ENCODE measurements around the gene TBC1D22A. TPM values are rescaled to one million over a fixed set of nuclear protein-coding genes. Genes with fewer than 3 reads are reported as not detected.

TBC1D22A gene
- total and polyA plus RNA-seq, 8 donors, result 12.0 to 17.6 (median 15.3) TPM

DNA sequence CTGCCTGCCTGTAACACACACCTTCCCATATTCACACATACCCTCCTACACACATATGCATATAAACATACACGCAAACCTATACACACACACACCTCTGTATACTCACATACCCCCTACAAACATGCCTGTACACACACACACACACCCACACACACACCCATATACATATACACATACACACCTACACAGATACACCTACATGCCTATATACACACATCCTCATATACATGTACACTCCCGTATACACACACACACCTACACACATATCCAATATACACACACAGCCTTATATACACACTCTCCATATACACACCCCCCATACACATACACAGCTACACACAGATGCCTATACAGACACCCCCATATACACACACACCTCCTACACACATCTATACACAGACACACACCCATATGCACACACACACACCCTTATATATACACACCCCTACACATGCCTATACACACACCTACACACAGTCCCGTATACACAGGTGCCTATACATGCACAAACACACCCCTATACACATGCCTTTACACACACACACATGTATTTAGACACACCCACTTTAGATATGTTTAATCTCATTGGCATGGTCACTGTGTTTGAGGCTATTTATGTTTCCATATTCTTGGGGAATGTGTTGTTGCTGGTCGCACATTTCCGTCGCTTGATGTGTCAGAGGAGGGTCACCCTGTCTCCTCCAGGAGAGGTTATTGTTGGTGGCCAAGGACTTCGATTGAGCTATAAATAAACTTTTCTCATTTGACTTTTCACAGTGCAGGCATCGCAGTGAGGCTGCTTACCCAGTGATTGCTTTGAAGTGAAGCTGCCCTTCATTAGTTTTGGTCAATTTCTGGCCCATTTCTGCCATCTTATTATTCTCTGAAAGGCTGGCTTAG lies 243.3 kb downstream of the TBC1D22A start:
- intact Hi-C loops (cut with DNase I), result no loop called here
- no peak for FAIRE-seq

GRCh38 chr22:47006433-47006832 lies 244.0 kb downstream of the TBC1D22A start:
- no peaks in the 10 kb centered on the region for H3K27me3 ChIP-seq
- intact Hi-C loops (cut with DNase I), result no loop called here
- no peak overlapping the region for H3K27ac ChIP-seq
- H3K4me3 ChIP-seq, result no peak overlapping the region
- TF ChIP-seq CTCF (IDR thresholded peaks at IDR 0.05), result no peak
- ATAC-seq, result no peak
- no peaks in the 10 kb centered on the region for H3K4me1 ChIP-seq
- H3K36me3 ChIP-seq, result no peaks in the 10 kb centered on the region
- DNase-seq, result no peak
- no peaks in the 10 kb centered on the region for H3K9me3 ChIP-seq
- 92 to 97% methylated on average over 15 of the region's 15 CpGs for whole genome bisulfite sequencing, 2 donors
- FAIRE-seq, result no peak

More for the DNA sequence above, 243.3 kb downstream of the TBC1D22A start:
- ATAC-seq (no peak), DNase-seq (no peak)
- H3K4me1 ChIP-seq, result no peaks in the 10 kb centered on the region
- H3K9me3 ChIP-seq, result no peaks in the 10 kb centered on the region
- H3K27ac ChIP-seq, result no peak overlapping the region
- no peak for TF ChIP-seq CTCF (IDR thresholded peaks at IDR 0.05)
- no peaks in the 10 kb centered on the region for H3K36me3 ChIP-seq
- no peaks in the 10 kb centered on the region for H3K27me3 ChIP-seq
- 88 to 92% methylated on average over 8 of the region's 8 CpGs for WGBS, 2 donors
- no peak overlapping the region for H3K4me3 ChIP-seq

GRCh38 chr22:47006869-47007268 lies 244.4 kb downstream of the TBC1D22A start:
- ATAC-seq (no peak), FAIRE-seq (no peak), DNase-seq (no peak)
- 95 to 98% methylated on average over 5 of the region's 5 CpGs for WGBS, 2 donors
- Histone ChIP-seq H3K4me3 (no peak overlapping the region), H3K36me3 (no peaks in the 10 kb centered on the region), H3K9me3 (no peaks in the 10 kb centered on the region), H3K27me3 (no peaks in the 10 kb centered on the region), H3K4me1 (no peaks in the 10 kb centered on the region), H3K27ac (no peak overlapping the region)
- no peak for TF ChIP-seq CTCF (IDR thresholded peaks at IDR 0.05)
- intact Hi-C loops (cut with DNase I), result no loop called here

DNA sequence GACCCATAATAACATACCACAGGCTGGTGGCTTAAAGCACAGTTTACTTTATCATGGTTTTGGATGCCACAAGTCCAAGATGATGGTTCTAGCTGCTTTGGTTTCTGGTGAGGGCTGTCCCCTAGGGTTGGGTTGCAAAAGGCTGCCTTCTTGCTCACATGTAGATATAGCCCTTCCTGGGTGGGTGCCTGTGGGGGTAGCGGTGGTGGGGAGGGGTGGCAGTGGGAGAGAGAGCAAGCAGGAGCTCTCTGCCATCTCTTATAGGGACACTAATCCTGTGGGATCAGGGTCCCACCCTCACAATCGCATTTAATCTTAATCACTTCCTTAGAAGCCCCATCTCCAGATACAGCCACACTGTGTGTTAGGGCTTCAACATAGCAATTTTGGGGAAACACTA lies 245.0 kb downstream of the TBC1D22A start:
- H3K4me1 ChIP-seq, result no peaks in the 10 kb centered on the region
- TF ChIP-seq CTCF (IDR thresholded peaks at IDR 0.05), result no peak
- H3K27me3 ChIP-seq, result no peaks in the 10 kb centered on the region
- H3K4me3 ChIP-seq, result no peak overlapping the region
- no peaks in the 10 kb centered on the region for H3K36me3 ChIP-seq
- no peaks in the 10 kb centered on the region for H3K9me3 ChIP-seq
- intact Hi-C loops (cut with DNase I), result no loop called here
- no peak for FAIRE-seq
- no peak overlapping the region for H3K27ac ChIP-seq
- WGBS, 2 donors, result 99 to 100% methylated on average over 2 of the region's 2 CpGs
- no peak for ATAC-seq
- DNase-seq, result no peak
